ENCODE data around the gene MED16. TPM values are rescaled to one million over a fixed set of nuclear protein-coding genes. Genes with fewer than 3 reads are reported as not detected.
"Not testable (repeated sequence)": the region's sequence is repeated elsewhere in the genome, so short reads cannot be mapped to it uniquely, and the experiment has no call there.

The MED16 gene
- total RNA-seq, 4 donors from 2014 or later, result 26.3 to 50.9 (median 37.2) TPM

DNA sequence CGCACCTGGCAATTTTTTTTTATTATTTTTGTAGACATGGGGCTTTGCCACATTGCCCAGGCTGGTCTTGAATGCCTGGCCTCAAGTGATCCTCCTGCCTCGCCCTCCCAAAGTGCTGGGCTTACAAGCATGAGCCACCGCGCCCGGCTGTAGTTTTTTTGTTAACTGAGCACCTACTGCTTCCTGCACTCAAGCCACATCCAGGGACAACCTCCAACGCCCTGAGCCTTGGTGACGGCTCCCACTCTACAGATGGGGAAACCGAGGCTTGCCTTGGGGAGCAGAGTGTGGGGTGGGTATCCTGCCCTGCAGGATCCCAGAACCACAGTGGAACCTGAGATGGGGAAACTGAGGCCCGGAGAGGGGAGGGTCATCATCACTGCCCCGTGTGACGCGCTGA lies 37.8 kb downstream of the MED16 start:
- Histone ChIP-seq H3K4me3 (no peak overlapping the region), H3K9me3 (no peaks in the 10 kb centered on the region), H3K4me1 (peaks cover 9 to 36% (median 30%) of the 10 kb centered on the region in 4 donors), H3K27ac (replicated peaks in 1 of 4) (no peak overlapping the region), H3K36me3 (no peaks in the 10 kb centered on the region), H3K27me3 (peaks cover 0 to 79% (median 27%) of the 10 kb centered on the region in 4 donors)
- no peak for DNase-seq (ENCODE audit: extremely low spot score)
- TF ChIP-seq, protein P1, sequence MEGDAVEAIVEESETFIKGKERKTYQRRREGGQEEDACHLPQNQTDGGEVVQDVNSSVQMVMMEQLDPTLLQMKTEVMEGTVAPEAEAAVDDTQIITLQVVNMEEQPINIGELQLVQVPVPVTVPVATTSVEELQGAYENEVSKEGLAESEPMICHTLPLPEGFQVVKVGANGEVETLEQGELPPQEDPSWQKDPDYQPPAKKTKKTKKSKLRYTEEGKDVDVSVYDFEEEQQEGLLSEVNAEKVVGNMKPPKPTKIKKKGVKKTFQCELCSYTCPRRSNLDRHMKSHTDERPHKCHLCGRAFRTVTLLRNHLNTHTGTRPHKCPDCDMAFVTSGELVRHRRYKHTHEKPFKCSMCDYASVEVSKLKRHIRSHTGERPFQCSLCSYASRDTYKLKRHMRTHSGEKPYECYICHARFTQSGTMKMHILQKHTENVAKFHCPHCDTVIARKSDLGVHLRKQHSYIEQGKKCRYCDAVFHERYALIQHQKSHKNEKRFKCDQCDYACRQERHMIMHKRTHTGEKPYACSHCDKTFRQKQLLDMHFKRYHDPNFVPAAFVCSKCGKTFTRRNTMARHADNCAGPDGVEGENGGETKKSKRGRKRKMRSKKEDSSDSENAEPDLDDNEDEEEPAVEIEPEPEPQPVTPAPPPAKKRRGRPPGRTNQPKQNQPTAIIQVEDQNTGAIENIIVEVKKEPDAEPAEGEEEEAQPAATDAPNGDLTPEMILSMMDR (IDR thresholded peaks at IDR 0.05), result no peak
- TF ChIP-seq POLR2A (IDR thresholded peaks at IDR 0.05; ENCODE audit: low read depth) (no peak), POLR2AphosphoS5 (IDR thresholded peaks at IDR 0.05) (no peak), EP300 (IDR thresholded peaks at IDR 0.05) (no peak)
- 90% methylated on average over 7 of the region's 12 CpGs for WGBS
- intact Hi-C loops (cut with DNase I), result no loop called here

GRCh38 chr19:854549-854948 lies 38.4 kb downstream of the MED16 start:
- Histone ChIP-seq H3K9me3 (no peaks in the 10 kb centered on the region), H3K36me3 (no peaks in the 10 kb centered on the region), H3K27ac (replicated peaks in 1 of 4) (no peak overlapping the region), H3K4me1 (peaks cover 9 to 32% (median 28%) of the 10 kb centered on the region in 4 donors), H3K27me3 (peaks cover 0 to 73% (median 21%) of the 10 kb centered on the region in 4 donors), H3K4me3 (no peak overlapping the region)
- intact Hi-C loops (cut with DNase I), result no loop called here
- DNase-seq (ENCODE audit: extremely low spot score), result no peak
- 78% methylated on average over 6 of the region's 6 CpGs for WGBS
- TF ChIP-seq POLR2A (IDR thresholded peaks at IDR 0.05; ENCODE audit: low read depth), result no peak
- TF ChIP-seq POLR2AphosphoS5 (IDR thresholded peaks at IDR 0.05), result no peak
- TF ChIP-seq, protein P1 (IDR thresholded peaks at IDR 0.05), result no peak
- no peak for TF ChIP-seq EP300 (IDR thresholded peaks at IDR 0.05)

- H3K27me3 ChIP-seq, result peaks cover 0 to 65% (median 15%) of the 10 kb centered on the region in 4 donors
- DNase-seq (ENCODE audit: extremely low spot score); H3K36me3 ChIP-seq; H3K9me3 ChIP-seq; H3K27ac ChIP-seq (replicated peaks in 1 of 4); H3K4me3 ChIP-seq; intact Hi-C loops (cut with DNase I): not testable (repeated sequence)
- H3K4me1 ChIP-seq, result peaks cover 9 to 31% (median 30%) of the 10 kb centered on the region in 4 donors
- WGBS, result 93% methylated on average over 8 of the region's 17 CpGs
Observed at GRCh38 chr19:853614-854220, 39.3 kb downstream of the MED16 start.

DNA sequence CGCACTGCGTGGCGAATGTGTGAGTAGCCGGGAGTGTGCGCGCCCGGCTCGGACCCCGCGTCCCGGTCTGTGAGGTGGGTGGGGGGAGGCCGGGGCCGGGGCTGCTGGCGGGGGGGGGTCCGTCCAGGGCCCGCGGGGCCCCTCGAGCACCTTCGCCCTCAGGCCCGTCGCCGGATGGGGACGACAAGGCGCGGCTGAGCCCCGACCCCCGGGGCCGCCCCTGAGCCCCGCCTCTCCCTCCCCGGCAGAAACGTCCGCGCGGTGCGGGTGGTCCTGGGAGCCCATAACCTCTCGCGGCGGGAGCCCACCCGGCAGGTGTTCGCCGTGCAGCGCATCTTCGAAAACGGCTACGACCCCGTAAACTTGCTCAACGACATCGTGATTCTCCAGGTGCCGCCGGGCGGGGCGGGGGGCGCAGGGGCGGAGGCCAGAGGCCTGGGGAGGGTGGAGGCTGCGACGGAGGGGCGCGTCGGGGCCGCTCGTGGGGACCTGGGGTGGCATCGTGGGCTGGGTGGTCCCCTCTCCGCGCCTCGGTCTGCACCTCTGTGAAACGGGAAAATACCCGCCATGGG lies 39.9 kb downstream of the MED16 start:
- no peaks in the 10 kb centered on the region for H3K36me3 ChIP-seq
- DNase-seq (ENCODE audit: extremely low spot score), result no peak
- no peaks in the 10 kb centered on the region for H3K9me3 ChIP-seq
- peaks cover 0 to 64% (median 12%) of the 10 kb centered on the region in 4 donors for H3K27me3 ChIP-seq
- peaks cover 9 to 37% (median 36%) of the 10 kb centered on the region in 4 donors for H3K4me1 ChIP-seq
- WGBS, result 40% methylated on average over 9 of the region's 67 CpGs
- TF ChIP-seq POLR2AphosphoS5 (IDR thresholded peaks at IDR 0.05) (no peak), POLR2A (IDR thresholded peaks at IDR 0.05; ENCODE audit: low read depth) (no peak), EP300 (IDR thresholded peaks at IDR 0.05) (no peak)
- TF ChIP-seq, protein P1 (IDR thresholded peaks at IDR 0.05), result no peak
- intact Hi-C loops (cut with DNase I), result no loop called here
- peak overlapping the region in 1 of 4 donors; percentile 18 for H3K4me3 ChIP-seq
- H3K27ac ChIP-seq (replicated peaks in 1 of 4), result no peak overlapping the region

GRCh38 chr19:852136-853013 lies 40.6 kb downstream of the MED16 start, which contains the start of gene ELANE:
Gene ELANE, plus strand, starts transcription at chr19:852303. Its CDS starts 26 bp downstream, at chr19:852329.
- peaks cover 13 to 44% (median 43%) of the 10 kb centered on the region in 4 donors for H3K4me1 ChIP-seq
- intact Hi-C loops (cut with DNase I), result no loop called here
- no peaks in the 10 kb centered on the region for H3K9me3 ChIP-seq
- TF ChIP-seq, protein P1 (IDR thresholded peaks at IDR 0.05), result no peak
- TF ChIP-seq EP300 (IDR thresholded peaks at IDR 0.05) (no peak), POLR2A (IDR thresholded peaks at IDR 0.05; ENCODE audit: low read depth) (no peak), POLR2AphosphoS5 (IDR thresholded peaks at IDR 0.05) (no peak)
- H3K4me3 ChIP-seq, result peak within 1 kb of the TSS in 3 of 4 donors; percentile 33 to 36 (median 36)
- H3K27ac ChIP-seq (replicated peaks in 1 of 4), result peak within 1 kb of the TSS; percentile 76 to 86 (median 80)
- WGBS, result 47% methylated on average over 44 of the region's 55 CpGs
- no peak for DNase-seq (ENCODE audit: extremely low spot score)
- no peaks in the 10 kb centered on the region for H3K36me3 ChIP-seq
- peaks cover 0 to 66% (median 12%) of the 10 kb centered on the region in 4 donors for H3K27me3 ChIP-seq
